ENCODE measurements around the gene TMEM108.

Gene TMEM108

GRCh38 chr3:133121450-133121849 is 83.3 kb downstream of the TMEM108 start:
- DNase-seq: no peak

DNA sequence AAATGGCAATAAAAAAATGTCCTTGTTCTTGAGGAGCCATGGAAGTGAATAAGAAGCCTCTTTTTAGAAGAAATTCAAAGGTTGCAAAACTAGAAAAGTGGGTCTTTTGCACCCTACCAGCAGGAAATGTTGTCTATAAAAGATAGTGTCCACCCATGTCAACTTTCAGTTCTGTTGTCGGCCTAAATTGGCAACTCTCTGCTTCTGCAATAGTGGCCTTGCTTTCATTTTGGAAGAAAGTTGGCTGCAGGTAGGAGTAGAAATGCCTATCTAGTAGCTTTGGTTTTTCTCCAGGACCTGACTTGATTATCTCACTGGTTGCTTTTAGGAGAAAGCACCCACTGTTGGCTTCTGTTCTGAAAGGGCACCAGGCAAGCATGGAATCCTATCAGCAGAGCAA is 85.4 kb downstream of the TMEM108 start:
- no peak for DNase-seq

GRCh38 chr3:133124511-133124910 is 86.3 kb downstream of the TMEM108 start:
- DNase-seq: peak; percentile 4 to 13

DNA sequence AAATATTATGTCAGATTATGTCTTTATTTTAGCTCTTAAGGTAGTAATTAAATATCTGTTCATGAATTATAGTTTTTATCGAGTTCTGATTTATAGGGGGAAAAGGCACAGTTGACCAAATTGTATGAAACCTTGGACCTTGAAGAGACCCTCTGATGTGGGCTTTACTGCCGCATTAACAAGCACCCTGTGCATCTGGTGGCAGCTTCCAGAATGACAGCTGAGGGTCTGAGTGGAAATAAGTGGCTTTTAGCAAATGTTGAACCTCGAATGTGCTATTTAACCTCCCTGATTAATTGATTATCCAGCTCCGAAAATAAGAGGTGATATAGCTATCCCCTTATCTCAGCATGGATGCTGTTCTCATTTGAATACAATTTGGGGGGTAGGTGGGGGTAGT is 87.0 kb downstream of the TMEM108 start:
- no peak for DNase-seq

GRCh38 chr3:133125802-133126201 is 87.6 kb downstream of the TMEM108 start:
- no peak for DNase-seq

- no peak for DNase-seq
Measured at GRCh38 chr3:133127381-133127780, 89.2 kb downstream of the TMEM108 start.

DNA sequence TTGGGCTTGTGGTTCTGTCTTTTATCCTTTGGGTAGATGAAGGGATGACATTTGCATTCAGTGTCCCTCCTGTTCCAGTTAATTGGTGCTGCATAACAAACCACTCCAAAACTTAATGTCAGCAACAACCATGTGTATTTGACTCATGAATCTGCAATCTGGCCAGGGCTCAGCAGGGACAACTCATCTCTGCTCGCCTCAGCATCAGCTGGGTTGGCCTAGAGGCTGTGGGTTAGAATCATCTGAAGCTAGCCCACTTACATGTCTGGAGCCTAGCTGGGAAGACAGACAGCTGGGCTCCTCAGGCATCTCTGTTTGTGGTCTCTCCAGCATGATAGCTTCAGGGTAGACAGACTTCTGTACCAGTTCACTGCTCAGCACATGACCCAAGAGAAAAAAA is 92.0 kb downstream of the TMEM108 start:
- DNase-seq: no peak

- no peak for DNase-seq
Measured at GRCh38 chr3:133135306-133135705, 97.1 kb downstream of the TMEM108 start.

GRCh38 chr3:133136114-133137041 is 98.2 kb downstream of the TMEM108 start:
- DNase-seq: no peak

- DNase-seq: no peak
Measured at GRCh38 chr3:133137042-133137996, 99.1 kb downstream of the TMEM108 start.

DNA sequence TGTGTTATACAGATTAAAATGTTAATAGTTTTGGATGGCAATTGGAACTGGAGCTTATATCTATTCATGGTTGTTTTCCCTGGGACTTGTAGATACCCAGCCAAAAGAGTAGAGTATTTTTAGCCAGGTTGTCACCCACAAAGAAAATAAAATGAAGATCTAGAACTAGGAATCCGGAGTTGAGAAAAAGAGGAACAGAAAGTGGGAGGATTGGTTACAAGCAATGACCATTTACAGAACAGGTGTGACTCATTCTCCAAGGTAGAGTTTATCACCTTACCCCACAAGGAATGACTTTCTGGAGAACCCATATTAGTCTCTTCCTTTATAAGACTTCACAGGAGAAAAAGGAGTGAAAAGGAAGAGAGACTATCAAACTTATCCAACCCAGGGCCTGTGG is 99.8 kb downstream of the TMEM108 start:
- DNase-seq: peak in 1 of 2 experiments; percentile 0

DNA sequence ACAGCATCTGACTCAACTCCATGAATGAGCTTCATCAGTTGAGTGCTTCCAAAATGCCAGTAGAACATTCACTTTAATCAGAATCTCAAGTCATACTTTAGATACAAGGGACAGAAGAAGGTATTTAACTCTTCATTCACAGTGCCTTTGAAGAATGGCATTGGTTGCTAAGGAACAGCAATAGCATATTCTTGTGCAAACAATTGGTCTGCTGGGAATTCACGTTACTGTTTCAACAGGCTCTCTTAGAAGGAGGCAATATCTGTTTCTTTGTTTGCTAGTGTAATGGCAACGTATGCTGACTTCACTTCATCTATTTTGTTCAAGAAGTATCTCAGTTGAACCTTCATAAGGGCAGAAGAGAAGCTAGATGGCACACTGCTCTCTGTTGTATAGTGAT is 113.9 kb downstream of the TMEM108 start:
- no peak for DNase-seq

- DNase-seq: no peak
Measured at GRCh38 chr3:133152681-133153220, 114.6 kb downstream of the TMEM108 start.

DNA sequence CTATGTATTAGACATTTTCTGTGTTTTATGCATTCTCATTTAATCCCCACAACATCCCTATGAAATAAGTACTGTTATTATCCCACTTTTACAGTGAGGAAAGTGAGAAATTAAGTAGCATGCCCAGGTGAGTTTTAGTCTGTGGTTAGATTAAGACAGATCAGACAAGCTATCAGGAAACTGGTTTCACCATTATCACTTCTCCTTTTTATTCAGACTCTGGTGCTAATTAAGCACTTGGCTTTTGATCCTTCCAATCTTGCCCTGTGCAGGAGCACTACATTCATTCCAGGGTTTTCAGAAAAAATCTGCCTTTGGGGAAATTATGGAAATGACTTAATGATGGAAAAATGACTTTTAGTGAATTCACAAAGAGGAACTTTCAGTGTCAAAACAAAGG is 115.2 kb downstream of the TMEM108 start:
- peak; percentile 7 to 17 for DNase-seq

GRCh38 chr3:133157716-133158115 is 119.5 kb downstream of the TMEM108 start:
- DNase-seq: no peak

GRCh38 chr3:133158686-133159085 is 120.5 kb downstream of the TMEM108 start:
- no peak for DNase-seq

GRCh38 chr3:133159498-133160475 is 121.6 kb downstream of the TMEM108 start:
- no peak for DNase-seq

DNA sequence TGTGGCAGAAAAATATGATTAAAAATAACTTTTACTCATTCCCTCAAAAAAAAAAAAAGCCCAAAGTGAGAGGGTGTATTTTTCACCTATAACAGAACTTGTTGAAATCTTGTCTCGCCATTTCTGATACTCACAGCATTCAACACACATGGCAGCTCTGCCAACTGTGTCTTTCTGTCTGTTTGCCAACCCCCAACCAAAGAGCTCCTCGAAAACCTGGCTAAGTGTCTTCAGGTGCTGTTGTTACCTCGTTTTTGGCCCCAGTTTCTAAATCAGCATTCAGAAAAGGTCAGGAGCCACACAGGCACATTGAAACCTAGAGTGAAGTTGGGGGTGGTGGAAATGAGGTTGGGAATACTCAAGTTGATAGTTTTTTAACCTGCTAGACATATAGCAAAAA is 123.5 kb downstream of the TMEM108 start:
- no peak for DNase-seq

- DNase-seq: no peak
Measured at GRCh38 chr3:133162265-133162664, 124.1 kb downstream of the TMEM108 start.

DNA sequence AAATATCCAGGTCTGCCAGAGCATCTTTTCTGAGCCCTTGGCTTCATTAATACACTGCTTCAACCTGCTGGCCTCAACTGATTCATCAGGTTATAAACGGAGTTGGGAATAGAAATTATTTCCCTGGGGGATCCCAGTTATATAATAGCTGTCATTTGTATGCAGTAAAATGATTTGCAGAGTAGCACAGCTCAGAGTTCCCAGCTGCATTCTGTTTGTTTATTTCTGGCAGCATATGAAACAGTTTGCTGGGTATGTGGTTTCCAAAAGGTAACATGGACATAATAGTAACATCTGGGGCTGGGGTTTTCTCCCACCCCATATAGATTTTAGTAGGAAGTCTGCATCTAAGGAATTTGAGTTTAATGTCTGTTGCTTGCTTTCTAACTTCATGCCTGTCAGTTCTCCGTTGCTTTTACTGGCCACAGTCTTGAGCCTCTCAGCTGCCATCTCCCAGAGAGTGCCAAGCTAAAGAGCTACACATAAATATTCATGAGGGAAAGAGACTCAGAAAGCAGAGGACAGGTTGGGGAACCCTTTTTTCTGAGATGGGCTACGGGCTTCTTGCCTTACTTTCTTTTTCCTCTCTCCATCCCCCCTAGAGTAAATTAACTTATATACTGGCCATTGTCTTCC is 124.6 kb downstream of the TMEM108 start:
- no peak for DNase-seq

- DNase-seq: no peak
Measured at GRCh38 chr3:133167340-133168024, 129.3 kb downstream of the TMEM108 start.
